ENCODE results near the gene MATR3.
"Not testable (repeated sequence)": the region's sequence is repeated elsewhere in the genome, so short reads cannot be mapped to it uniquely, and the experiment has no call there.

MATR3 gene

GRCh38 chr5:139293507-139294373 is at the start of gene MATR3:
TSS of gene MATR3 (plus strand) at chr5:139293740. CDS start at chr5:139307416, 13,676 bp downstream.
- peak; percentile 90 to 91 (median 91) for DNase-seq (ENCODE audit: low read depth in 2 of 3, low spot score in 1 of 3)

GRCh38 chr5:139245637-139246339 is 47.8 kb upstream of the MATR3 start:
- no peak for DNase-seq (ENCODE audit: low read depth in 2 of 3, low spot score in 1 of 3)

GRCh38 chr5:139246394-139246793 is 47.1 kb upstream of the MATR3 start:
- peak; percentile 45 to 56 (median 45) for DNase-seq (ENCODE audit: low read depth in 2 of 3, low spot score in 1 of 3)

- no peak for DNase-seq (ENCODE audit: low read depth in 2 of 3, low spot score in 1 of 3)
These were observed 44.6 kb upstream of the MATR3 start for GRCh38 chr5:139248826-139249453.

GRCh38 chr5:139251281-139251687 is 42.3 kb upstream of the MATR3 start:
- peak in 2 of 3 donors; percentile 21 to 33 for DNase-seq (ENCODE audit: low read depth in 2 of 3, low spot score in 1 of 3)

GRCh38 chr5:139251695-139252288 is 41.7 kb upstream of the MATR3 start:
- DNase-seq (ENCODE audit: low read depth in 2 of 3, low spot score in 1 of 3): no peak

- DNase-seq (ENCODE audit: low read depth in 2 of 3, low spot score in 1 of 3): no peak
These were observed 40.4 kb upstream of the MATR3 start for GRCh38 chr5:139253115-139253514.

- DNase-seq (ENCODE audit: low read depth in 2 of 3, low spot score in 1 of 3): no peak
These were observed 36.7 kb upstream of the MATR3 start for GRCh38 chr5:139256820-139257219.

GRCh38 chr5:139262059-139262741 is 31.3 kb upstream of the MATR3 start:
- no peak for DNase-seq (ENCODE audit: low read depth in 2 of 3, low spot score in 1 of 3)

- peak; percentile 56 to 66 (median 61) for DNase-seq (ENCODE audit: low read depth in 2 of 3, low spot score in 1 of 3)
These were observed 30.6 kb upstream of the MATR3 start for GRCh38 chr5:139262742-139263445.

- no peak for DNase-seq (ENCODE audit: low read depth in 2 of 3, low spot score in 1 of 3)
These were observed 30.0 kb upstream of the MATR3 start for GRCh38 chr5:139263536-139263935.

GRCh38 chr5:139263946-139264345 is 29.6 kb upstream of the MATR3 start:
- no peak for DNase-seq (ENCODE audit: low read depth in 2 of 3, low spot score in 1 of 3)

- DNase-seq (ENCODE audit: low read depth in 2 of 3, low spot score in 1 of 3): no peak
These were observed 28.5 kb upstream of the MATR3 start for GRCh38 chr5:139265001-139265400.

- DNase-seq (ENCODE audit: low read depth in 2 of 3, low spot score in 1 of 3): no peak
These were observed 27.3 kb upstream of the MATR3 start for GRCh38 chr5:139266236-139266635.

GRCh38 chr5:139267481-139267880 is 26.1 kb upstream of the MATR3 start:
- no peak for DNase-seq (ENCODE audit: low read depth in 2 of 3, low spot score in 1 of 3)

GRCh38 chr5:139268364-139269202 is 25.0 kb upstream of the MATR3 start:
- no peak for DNase-seq (ENCODE audit: low read depth in 2 of 3, low spot score in 1 of 3)

- not testable (repeated sequence) for DNase-seq (ENCODE audit: low read depth in 2 of 3, low spot score in 1 of 3)
These were observed 22.8 kb upstream of the MATR3 start for GRCh38 chr5:139270718-139271117.

GRCh38 chr5:139271201-139272027 is 22.1 kb upstream of the MATR3 start:
- no peak for DNase-seq (ENCODE audit: low read depth in 2 of 3, low spot score in 1 of 3)

Measured in stimulated activated CD4-positive, alpha-beta T cell treated with anti-CD3 and anti-CD28 coated beads, Interleukin-12 subunit alpha, Interleukin-12 subunit beta, amount 100 ng/mL, for 48 hours (primary cell).